Spleen (tissue), 11 donors: ENCODE results near the gene FASN. TPM values are rescaled to one million over a fixed set of nuclear protein-coding genes. Genes with fewer than 3 reads are reported as not detected.
A peak's percentile ranks its signal among the peaks of the same experiment; 100 is the strongest.

ENCODE experiments used
- DNase-seq: peaks from one replicate; pipeline ENCODE4 v3.0.0-alpha.2; 2020
- H3K27ac ChIP-seq, 8 donors: fragments of 200-600 bp; sonication (generic) in 7 of 8; 1 replicate in 4 of 8; 2 replicates in 4 of 8; pipeline versions ENCODE4 v1.5.0 to v1.8.0; 2016 to 2021; ENCODE audit warnings: inconsistent platforms in 4 of 8, mild to moderate bottlenecking in 4 of 8, moderate library complexity in 1 of 8
- H3K27me3 ChIP-seq, 7 donors: fragments of 200-600 bp; sonication (generic) in 6 of 7; replicated peaks in 1 of 7; 1 replicate in 4 of 7; 2 replicates in 3 of 7; pipeline versions ENCODE4 v1.5.0 to v1.8.0; 2016 to 2021; ENCODE audit warnings: inconsistent platforms in 3 of 7, mild to moderate bottlenecking in 1 of 7
- H3K36me3 ChIP-seq, 6 donors: fragments of 200-600 bp; sonication (generic) in 5 of 6; 1 replicate in 4 of 6; 2 replicates in 2 of 6; pipeline versions ENCODE4 v1.5.0 to v1.8.0; 2016 to 2021; ENCODE audit warnings: inconsistent platforms in 2 of 6
- H3K4me1 ChIP-seq, 6 donors: fragments of 200-600 bp; sonication (generic) in 5 of 6; 1 replicate in 3 of 6; 2 replicates in 3 of 6; pipeline versions ENCODE4 v1.5.0 to v1.8.0; 2016 to 2021; ENCODE audit warnings: inconsistent platforms in 3 of 6
- H3K4me3 ChIP-seq, 8 donors: fragments of 200-600 bp; sonication (generic) in 7 of 8; 1 replicate in 4 of 8; 2 replicates in 4 of 8; pipeline versions ENCODE4 v1.5.0 to v1.8.0; 2016 to 2021; ENCODE audit warnings: inconsistent platforms in 4 of 8, mild to moderate bottlenecking in 4 of 8, moderate library complexity in 2 of 8
- H3K9me3 ChIP-seq, 8 donors: fragments of 200-600 bp; sonication (generic) in 7 of 8; 1 replicate in 4 of 8; 2 replicates in 4 of 8; pipeline versions ENCODE4 v1.5.0 to v1.8.0; 2016 to 2021; ENCODE audit warnings: inconsistent platforms in 4 of 8
- POLR2A ChIP-seq, 3 donors: fragments of 450-650 bp; IDR thresholded peaks; one replicate each; pipeline ENCODE4 v1.5.1; 2017; ENCODE audit warnings: antibody characterized with exemption in 3 of 3, mild to moderate bottlenecking in 1 of 3
- POLR2AphosphoS5 ChIP-seq, 3 donors: sonication (generic); formaldehyde crosslinking; IDR thresholded peaks; one replicate each; pipeline ENCODE4 v1.5.1; 2017; ENCODE audit warnings: antibody characterized with exemption in 3 of 3
- WGBS, 5 donors: extraction: QIAGEN DNeasy Blood & Tissue Kit in 3 of 5; methylation state at CpG; one replicate each; pipeline versions ENCODE4 v1.1.5 to v1.1.7; 2013 to 2018; 5-methylcytosine and 5-hydroxymethylcytosine counted together
- intact Hi-C: fragments of 100-400 bp; cut with DNase I; formaldehyde crosslinking; loops from one replicate; pipeline ENCODE4 v1.15.0; 2023; ENCODE audit warnings: low total_unique reads
- polyA plus RNA-seq, 3 donors: library from polyadenylated mRNA; stranded (reverse); fragments of 200-250 nt; gene quantifications; one replicate each; pipeline ENCODE4 v1.2.1, GENCODE V29; 2013
- total RNA-seq, 7 donors: library from RNA; depleted of rRNA in 3 of 7; stranded (reverse); fragments of >200 nt in 3 of 7; fragmentation: NEBNext Ultra II Directional in 4 of 7; extraction: Animal tissue kit (Norgen Biotek cat#: 25700) in 4 of 7; gene quantifications; one replicate each; pipeline versions ENCODE4 v1.1.0 to v1.2.1, GENCODE V29; 2016 to 2021
- TF ChIP-seq, protein P1 (sequence below), 11 experiments: fragments of 200-600 bp in 7 of 11; fragments of 450-650 bp in 4 of 11; sonication (generic) in 4 of 11; IDR thresholded peaks in 8 of 11; conservative IDR thresholded peaks in 3 of 11; 1 replicate in 7 of 11; 2 replicates in 4 of 11; pipeline versions ENCODE4 v1.4.0 to v1.8.0; 2016 to 2021; ENCODE audit warnings: antibody characterized with exemption in 11 of 11, inconsistent platforms in 4 of 11, mild to moderate bottlenecking in 1 of 11
- donor health status: healthy with polysubstance abuse.
- donor health status: DM: no; HTN: no; CAD: no; lungs with moderate emphysema.
- donor health status: DM: no; HTN: no; CAD: no.
- donor health status: Bipolar disorder and iron deficiency.
- donor health status: healthy.
- donor health status: DM: no; HTN: no; CAD: no.
- donor health status: DM: yes; HTN: yes; CAD: no.

The FASN gene
- total and polyA plus RNA-seq, 10 donors, result 9.3 to 45.2 (median 21.3) TPM

- no peak for DNase-seq
- peaks cover 0 to 11% (median 0%) of the 10 kb centered on the region in 6 donors for H3K4me1 ChIP-seq
- TF ChIP-seq POLR2A (IDR thresholded peaks at IDR 0.05), result no peak
- TF ChIP-seq, protein P1, sequence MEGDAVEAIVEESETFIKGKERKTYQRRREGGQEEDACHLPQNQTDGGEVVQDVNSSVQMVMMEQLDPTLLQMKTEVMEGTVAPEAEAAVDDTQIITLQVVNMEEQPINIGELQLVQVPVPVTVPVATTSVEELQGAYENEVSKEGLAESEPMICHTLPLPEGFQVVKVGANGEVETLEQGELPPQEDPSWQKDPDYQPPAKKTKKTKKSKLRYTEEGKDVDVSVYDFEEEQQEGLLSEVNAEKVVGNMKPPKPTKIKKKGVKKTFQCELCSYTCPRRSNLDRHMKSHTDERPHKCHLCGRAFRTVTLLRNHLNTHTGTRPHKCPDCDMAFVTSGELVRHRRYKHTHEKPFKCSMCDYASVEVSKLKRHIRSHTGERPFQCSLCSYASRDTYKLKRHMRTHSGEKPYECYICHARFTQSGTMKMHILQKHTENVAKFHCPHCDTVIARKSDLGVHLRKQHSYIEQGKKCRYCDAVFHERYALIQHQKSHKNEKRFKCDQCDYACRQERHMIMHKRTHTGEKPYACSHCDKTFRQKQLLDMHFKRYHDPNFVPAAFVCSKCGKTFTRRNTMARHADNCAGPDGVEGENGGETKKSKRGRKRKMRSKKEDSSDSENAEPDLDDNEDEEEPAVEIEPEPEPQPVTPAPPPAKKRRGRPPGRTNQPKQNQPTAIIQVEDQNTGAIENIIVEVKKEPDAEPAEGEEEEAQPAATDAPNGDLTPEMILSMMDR (IDR thresholded peaks at IDR 0.05 in 8 of 11, conservative IDR thresholded peaks at IDR 0.05 in 3 of 11), result no peak
- peak; percentile 64 to 69 (median 66) for TF ChIP-seq POLR2AphosphoS5 (IDR thresholded peaks at IDR 0.05)
- 62 to 76% (median 74%) methylated on average over 23 to 35 of the region's 35 CpGs for WGBS, 5 donors
- H3K27ac ChIP-seq, result peak overlapping the region; percentile 38 to 85 (median 73)
- H3K27me3 ChIP-seq, result no peaks in the 10 kb centered on the region
- intact Hi-C loops, result no loop called here
- H3K9me3 ChIP-seq, result no peaks in the 10 kb centered on the region
- H3K4me3 ChIP-seq, result peak overlapping the region in 1 of 8 donors; percentile 29
- H3K36me3 ChIP-seq, result peaks cover 0 to 33% (median 0%) of the 10 kb centered on the region in 6 donors
Measured at GRCh38 chr17:82126556-82127314, 28.7 kb upstream of the FASN start.

GRCh38 chr17:82124101-82124500, 26.1 kb upstream of the FASN start:
- intact Hi-C loops, result no loop called here
- Histone ChIP-seq H3K27me3 (no peaks in the 10 kb centered on the region), H3K4me3 (no peak overlapping the region), H3K27ac (no peak overlapping the region), H3K9me3 (no peaks in the 10 kb centered on the region), H3K36me3 (peaks cover 0 to 41% (median 0%) of the 10 kb centered on the region in 6 donors), H3K4me1 (peaks cover 0 to 11% (median 0%) of the 10 kb centered on the region in 6 donors)
- 83 to 93% (median 90%) methylated on average over 4 of the region's 4 CpGs for WGBS, 5 donors
- TF ChIP-seq POLR2A (IDR thresholded peaks at IDR 0.05) (no peak), POLR2AphosphoS5 (IDR thresholded peaks at IDR 0.05) (no peak)
- TF ChIP-seq, protein P1 (IDR thresholded peaks at IDR 0.05 in 8 of 11, conservative IDR thresholded peaks at IDR 0.05 in 3 of 11), result no peak
- no peak for DNase-seq

- no peaks in the 10 kb centered on the region for H3K9me3 ChIP-seq
- intact Hi-C loops, result no loop called here
- no peak overlapping the region for H3K4me3 ChIP-seq
- WGBS, 5 donors, result 70 to 79% (median 77%) methylated on average over 27 to 32 of the region's 32 CpGs
- H3K27me3 ChIP-seq, result no peaks in the 10 kb centered on the region
- peaks cover 0 to 34% (median 0%) of the 10 kb centered on the region in 6 donors for H3K36me3 ChIP-seq
- TF ChIP-seq POLR2A (IDR thresholded peaks at IDR 0.05) (no peak), POLR2AphosphoS5 (IDR thresholded peaks at IDR 0.05) (no peak)
- TF ChIP-seq, protein P1 (IDR thresholded peaks at IDR 0.05 in 8 of 11, conservative IDR thresholded peaks at IDR 0.05 in 3 of 11), result no peak
- no peak overlapping the region for H3K27ac ChIP-seq
- no peak for DNase-seq
- peaks cover 0 to 1% (median 0%) of the 10 kb centered on the region in 6 donors for H3K4me1 ChIP-seq
Measured at GRCh38 chr17:82121660-82122629, 23.9 kb upstream of the FASN start.
